Spinal cord (tissue), 10 donors: Measurements from ENCODE around the gene SMIM26. TPM values are rescaled to one million over a fixed set of nuclear protein-coding genes. Genes with fewer than 3 reads are reported as not detected.
A peak's percentile ranks its signal among the peaks of the same experiment; 100 is the strongest.

ENCODE experiments used
- DNase-seq, 6 donors: peaks; one replicate each; pipeline versions ENCODE4 v3.0.0 to v3.0.0-alpha.2; 2013 to 2015; ENCODE audit warnings: low spot score in 6 of 6, low read depth in 4 of 6
- H3K27ac ChIP-seq: one replicate; pipeline ENCODE4 v1.5.1; 2013; ENCODE audit warnings: low read depth, low read length, control low read depth
- H3K27me3 ChIP-seq: one replicate; pipeline ENCODE4 v1.6.1; 2013; ENCODE audit warnings: low read length; ENCODE audit not compliant: control insufficient read depth, insufficient read depth
- H3K36me3 ChIP-seq: one replicate; pipeline ENCODE4 v1.6.1; 2013; ENCODE audit warnings: low read length; ENCODE audit not compliant: control insufficient read depth, insufficient read depth
- H3K4me1 ChIP-seq: one replicate; pipeline ENCODE4 v1.6.1; 2013; ENCODE audit warnings: low read length; ENCODE audit not compliant: control insufficient read depth, insufficient read depth
- H3K4me3 ChIP-seq: one replicate; pipeline ENCODE4 v1.5.1; 2013; ENCODE audit warnings: low read depth, low read length, control low read depth
- H3K9me3 ChIP-seq: one replicate; pipeline ENCODE4 v1.6.1; 2013; ENCODE audit warnings: low read length; ENCODE audit not compliant: control insufficient read depth, insufficient read depth
- WGBS: methylation state at CpG from one replicate; pipeline ENCODE4 v1.1.5; 2013; ENCODE audit warnings: missing lambda C conversion rate; ENCODE audit not compliant: insufficient coverage; 5-methylcytosine and 5-hydroxymethylcytosine counted together
- polyA plus RNA-seq, 2 donors: library from polyadenylated mRNA; unstranded; fragments of 120-200 nt; gene quantifications; one replicate each; pipeline ENCODE4 v1.2.1, GENCODE V29; 2013; ENCODE audit not compliant: insufficient read length in 2 of 2
- total RNA-seq, 2 donors: library from RNA; depleted of rRNA in 1 of 2; stranded (reverse); fragments of 120-200 nt in 1 of 2; fragments of >200 nt in 1 of 2; gene quantifications; one replicate each; pipeline versions ENCODE4 v1.2.3 to v1.2.4, GENCODE V29; 2013 to 2014
- donor health status: healthy.

SMIM26 gene
- total and polyA plus RNA-seq, 4 donors: 57.0 to 118 (median 63.6) TPM

- Histone ChIP-seq H3K4me3 (no peak overlapping the region), H3K4me1 (no peaks in the 10 kb centered on the region), H3K27me3 (no peaks in the 10 kb centered on the region), H3K36me3 (peaks cover 41% of the 10 kb centered on the region), H3K9me3 (no peaks in the 10 kb centered on the region), H3K27ac (no peak overlapping the region)
- no peak for DNase-seq
- WGBS: 60% methylated on average over 1 of the region's 1 CpG
Measured at GRCh38 chr20:18533491-18533890, 33.7 kb upstream of the SMIM26 start.

GRCh38 chr20:18533978-18534644 is 33.1 kb upstream of the SMIM26 start:
- H3K27me3 ChIP-seq: no peaks in the 10 kb centered on the region
- no peaks in the 10 kb centered on the region for H3K9me3 ChIP-seq
- WGBS: 96% methylated on average over 3 of the region's 6 CpGs
- no peak for DNase-seq
- H3K4me1 ChIP-seq: no peaks in the 10 kb centered on the region
- H3K4me3 ChIP-seq: no peak overlapping the region
- H3K36me3 ChIP-seq: peaks cover 41% of the 10 kb centered on the region
- no peak overlapping the region for H3K27ac ChIP-seq

GRCh38 chr20:18537651-18538050 is 29.6 kb upstream of the SMIM26 start:
- no CpG with 5 or more reads among the region's 2 CpGs for WGBS

DNA sequence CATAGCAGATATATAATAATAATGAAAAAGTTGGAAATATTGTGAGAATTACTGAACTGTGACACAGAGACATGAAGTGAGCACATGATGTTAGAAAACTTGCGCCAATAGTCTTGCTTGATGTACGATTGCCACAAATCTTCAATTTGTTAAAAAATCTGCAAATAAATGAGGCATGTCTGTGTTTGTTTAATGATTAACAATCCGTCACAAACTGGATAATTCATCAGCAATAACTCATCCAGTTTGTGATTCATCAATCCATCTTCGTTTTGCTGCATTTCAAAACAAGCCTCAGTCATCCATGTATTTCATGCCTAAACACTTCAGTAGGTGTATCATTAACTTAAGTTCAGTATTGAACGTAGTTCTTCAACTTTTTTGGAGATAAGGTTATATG is 25.5 kb upstream of the SMIM26 start:
- Histone ChIP-seq H3K9me3 (no peaks in the 10 kb centered on the region), H3K4me1 (no peaks in the 10 kb centered on the region), H3K27ac (no peak overlapping the region), H3K36me3 (peaks cover 32% of the 10 kb centered on the region), H3K4me3 (no peak overlapping the region), H3K27me3 (no peaks in the 10 kb centered on the region)
- DNase-seq: no peak
- WGBS: 100% methylated on average over 1 of the region's 5 CpGs

More at GRCh38 chr20:18537651-18538050, 29.6 kb upstream of the SMIM26 start:
- no peak overlapping the region for H3K27ac ChIP-seq
- no peak for DNase-seq
- no peaks in the 10 kb centered on the region for H3K9me3 ChIP-seq
- no peaks in the 10 kb centered on the region for H3K4me1 ChIP-seq
- peaks cover 23% of the 10 kb centered on the region for H3K36me3 ChIP-seq
- no peak overlapping the region for H3K4me3 ChIP-seq
- no peaks in the 10 kb centered on the region for H3K27me3 ChIP-seq

- 100% methylated on average over 2 of the region's 4 CpGs for WGBS
- H3K36me3 ChIP-seq: peaks cover 35% of the 10 kb centered on the region
- no peak overlapping the region for H3K4me3 ChIP-seq
- no peak for DNase-seq
- no peaks in the 10 kb centered on the region for H3K27me3 ChIP-seq
- H3K9me3 ChIP-seq: no peaks in the 10 kb centered on the region
- no peak overlapping the region for H3K27ac ChIP-seq
- H3K4me1 ChIP-seq: no peaks in the 10 kb centered on the region
Measured at GRCh38 chr20:18543216-18543615, 24.0 kb upstream of the SMIM26 start.

DNA sequence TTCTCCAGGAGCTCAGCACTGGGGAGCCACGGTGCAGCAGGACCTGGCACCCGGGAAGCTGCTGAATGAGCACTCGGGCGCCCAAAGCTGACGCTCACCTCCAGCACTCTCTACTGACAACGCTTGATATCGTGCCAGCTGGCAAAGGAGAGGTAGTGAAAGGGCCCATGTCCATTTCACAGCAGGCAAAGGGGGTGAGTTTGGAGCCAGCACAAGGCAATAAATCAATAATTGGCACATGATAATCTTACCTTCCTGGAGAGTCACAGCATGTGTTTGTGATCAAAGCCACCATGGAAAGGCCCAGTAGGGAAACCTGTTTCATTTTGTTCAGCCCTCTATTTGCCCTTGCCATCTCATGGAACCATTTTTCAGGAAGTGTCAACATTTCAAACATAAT is 23.3 kb upstream of the SMIM26 start:
- DNase-seq: peak in 2 of 6 donors; percentile 3 to 37

DNA sequence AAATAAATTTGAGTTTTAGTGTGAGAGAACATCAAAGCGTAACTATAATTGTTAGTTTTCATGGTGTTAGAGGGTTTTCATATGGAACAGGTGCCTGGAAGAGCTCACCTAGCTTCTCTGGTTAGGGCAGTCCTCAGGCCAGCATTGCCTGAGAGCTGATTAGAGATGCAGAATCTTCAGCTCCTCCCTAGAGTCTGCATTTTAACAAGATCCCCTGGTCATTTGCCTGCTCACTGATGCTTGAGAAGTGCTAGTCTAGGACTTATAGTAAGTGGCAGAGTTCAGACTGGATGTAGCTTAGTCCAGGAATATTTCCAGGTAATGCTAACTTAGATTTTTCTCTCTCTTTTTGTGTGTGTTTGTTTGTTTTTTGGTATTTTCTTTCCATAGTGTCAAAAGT is 21.7 kb upstream of the SMIM26 start:
- no peak overlapping the region for H3K4me3 ChIP-seq
- H3K27ac ChIP-seq: no peak overlapping the region
- no peaks in the 10 kb centered on the region for H3K9me3 ChIP-seq
- no peaks in the 10 kb centered on the region for H3K27me3 ChIP-seq
- peaks cover 37% of the 10 kb centered on the region for H3K36me3 ChIP-seq
- 100% methylated on average over 1 of the region's 1 CpG for WGBS
- no peak for DNase-seq
- H3K4me1 ChIP-seq: no peaks in the 10 kb centered on the region

More for the DNA sequence above, 23.3 kb upstream of the SMIM26 start:
- Histone ChIP-seq H3K27ac (no peak overlapping the region), H3K4me3 (no peak overlapping the region), H3K36me3 (peaks cover 34% of the 10 kb centered on the region), H3K9me3 (no peaks in the 10 kb centered on the region), H3K4me1 (no peaks in the 10 kb centered on the region), H3K27me3 (no peaks in the 10 kb centered on the region)
- 59% methylated on average over 7 of the region's 7 CpGs for WGBS

DNA sequence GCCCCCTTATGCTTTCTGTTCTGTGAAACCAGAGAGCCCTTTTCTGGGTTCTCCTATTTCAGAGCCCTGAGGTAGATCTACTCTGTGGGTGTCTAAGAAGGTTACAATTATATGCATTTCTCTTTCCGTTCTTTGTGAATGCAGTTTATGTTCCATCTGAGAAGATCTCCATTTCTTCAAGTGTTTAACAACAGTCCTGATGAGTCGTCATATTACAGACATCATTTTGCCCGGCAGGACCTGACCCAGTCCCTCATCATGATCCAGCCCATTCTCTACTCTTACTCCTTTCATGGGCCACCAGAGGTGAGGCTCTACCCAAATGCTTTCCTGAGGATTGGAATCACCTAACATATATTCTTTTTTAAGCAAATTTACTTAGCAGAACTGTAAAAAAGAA is 18.8 kb upstream of the SMIM26 start:
- DNase-seq: no peak
- WGBS: 87% methylated on average over 3 of the region's 3 CpGs
- peaks cover 33% of the 10 kb centered on the region for H3K36me3 ChIP-seq
- H3K27ac ChIP-seq: no peak overlapping the region
- H3K27me3 ChIP-seq: no peaks in the 10 kb centered on the region
- H3K4me3 ChIP-seq: no peak overlapping the region
- no peaks in the 10 kb centered on the region for H3K9me3 ChIP-seq
- no peaks in the 10 kb centered on the region for H3K4me1 ChIP-seq

- WGBS: 88% methylated on average over 4 of the region's 8 CpGs
- no peaks in the 10 kb centered on the region for H3K9me3 ChIP-seq
- H3K27me3 ChIP-seq: no peaks in the 10 kb centered on the region
- no peak overlapping the region for H3K27ac ChIP-seq
- no peak overlapping the region for H3K4me3 ChIP-seq
- DNase-seq: no peak
- peaks cover 36% of the 10 kb centered on the region for H3K36me3 ChIP-seq
- H3K4me1 ChIP-seq: no peaks in the 10 kb centered on the region
Measured at GRCh38 chr20:18553746-18554145, 13.5 kb upstream of the SMIM26 start.

GRCh38 chr20:18567739-18568091 is 483 bp downstream of the SMIM26 start:
- WGBS: 6% methylated on average over 3 of the region's 6 CpGs
- H3K27ac ChIP-seq: peak overlapping the region; percentile 74
- DNase-seq: peak in 1 of 6 donors; percentile 4

More at GRCh38 chr20:18567739-18568091, 483 bp downstream of the SMIM26 start:
- Histone ChIP-seq H3K4me3 (peak overlapping the region; percentile 79), H3K27me3 (no peaks in the 10 kb centered on the region), H3K9me3 (no peaks in the 10 kb centered on the region), H3K36me3 (peaks cover 11% of the 10 kb centered on the region), H3K4me1 (peaks cover 9% of the 10 kb centered on the region)
